Measurements from ENCODE around the gene TRPC3. TPM values are rescaled to one million over a fixed set of nuclear protein-coding genes. Genes with fewer than 3 reads are reported as not detected.

TRPC3 gene
- polyA plus RNA-seq, 2 donors: 0.04 to 0.05 TPM

DNA sequence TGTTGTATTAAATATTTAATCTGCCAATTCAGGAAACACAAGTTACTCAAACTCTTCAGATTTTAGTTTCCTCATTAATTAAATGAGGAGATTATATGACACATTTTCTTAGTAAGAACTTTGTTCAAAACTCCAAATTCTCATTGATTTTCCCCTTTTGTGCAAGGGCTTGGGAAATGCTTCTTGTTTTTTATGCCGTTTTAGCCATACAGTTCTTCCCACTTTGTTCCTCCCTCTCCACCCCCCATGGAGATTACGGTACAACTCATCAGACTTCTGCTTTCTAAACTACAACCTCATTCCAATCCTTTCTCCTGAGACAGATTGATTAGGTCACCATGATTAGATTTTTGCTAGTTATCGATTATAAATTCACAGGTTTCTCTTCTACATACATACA, 70.7 kb downstream of the TRPC3 start:
- H3K27me3 ChIP-seq (ENCODE audit: control insufficient read depth in 1 of 2, insufficient read depth in 2 of 2, low read length in 2 of 2): no peaks in the 10 kb centered on the region
- no peaks in the 10 kb centered on the region for H3K36me3 ChIP-seq (ENCODE audit: control insufficient read depth in 2 of 2, insufficient read depth in 2 of 2, low read length in 1 of 2)
- no peaks in the 10 kb centered on the region for H3K4me1 ChIP-seq (ENCODE audit: control insufficient read depth in 2 of 2, insufficient read depth in 2 of 2, low read length in 1 of 2)
- WGBS, 2 donors: 73 to 83% methylated on average over 3 of the region's 3 CpGs
- no peak overlapping the region for H3K27ac ChIP-seq (ENCODE audit: low read depth in 2 of 2, low read length in 1 of 2)
- H3K4me3 ChIP-seq (ENCODE audit: low read depth in 1 of 2, low read length in 2 of 2): no peak overlapping the region
- H3K9me3 ChIP-seq (ENCODE audit: control insufficient read depth in 2 of 2, insufficient read depth in 1 of 2, low read depth in 1 of 2, low read length in 1 of 2): no peaks in the 10 kb centered on the region

GRCh38 chr4:121879135-121879534, 72.7 kb downstream of the TRPC3 start:
- no peaks in the 10 kb centered on the region for H3K27me3 ChIP-seq (ENCODE audit: control insufficient read depth in 1 of 2, insufficient read depth in 2 of 2, low read length in 2 of 2)
- no peaks in the 10 kb centered on the region for H3K36me3 ChIP-seq (ENCODE audit: control insufficient read depth in 2 of 2, insufficient read depth in 2 of 2, low read length in 1 of 2)
- no peak overlapping the region for H3K4me3 ChIP-seq (ENCODE audit: low read depth in 1 of 2, low read length in 2 of 2)
- H3K4me1 ChIP-seq (ENCODE audit: control insufficient read depth in 2 of 2, insufficient read depth in 2 of 2, low read length in 1 of 2): no peaks in the 10 kb centered on the region
- no peak overlapping the region for H3K27ac ChIP-seq (ENCODE audit: low read depth in 2 of 2, low read length in 1 of 2)
- no peaks in the 10 kb centered on the region for H3K9me3 ChIP-seq (ENCODE audit: control insufficient read depth in 2 of 2, insufficient read depth in 1 of 2, low read depth in 1 of 2, low read length in 1 of 2)

GRCh38 chr4:121877041-121877773, 74.7 kb downstream of the TRPC3 start:
- Histone ChIP-seq H3K36me3 (ENCODE audit: control insufficient read depth in 2 of 2, insufficient read depth in 2 of 2, low read length in 1 of 2) (no peaks in the 10 kb centered on the region), H3K27ac (ENCODE audit: low read depth in 2 of 2, low read length in 1 of 2) (no peak overlapping the region), H3K4me1 (ENCODE audit: control insufficient read depth in 2 of 2, insufficient read depth in 2 of 2, low read length in 1 of 2) (no peaks in the 10 kb centered on the region), H3K27me3 (ENCODE audit: control insufficient read depth in 1 of 2, insufficient read depth in 2 of 2, low read length in 2 of 2) (no peaks in the 10 kb centered on the region), H3K9me3 (ENCODE audit: control insufficient read depth in 2 of 2, insufficient read depth in 1 of 2, low read depth in 1 of 2, low read length in 1 of 2) (no peaks in the 10 kb centered on the region), H3K4me3 (ENCODE audit: low read depth in 1 of 2, low read length in 2 of 2) (no peak overlapping the region)
- WGBS, 2 donors: 61 to 67% methylated on average over 4 of the region's 4 CpGs

GRCh38 chr4:121876070-121876469, 75.8 kb downstream of the TRPC3 start:
- Histone ChIP-seq H3K4me3 (ENCODE audit: low read depth in 1 of 2, low read length in 2 of 2) (no peak overlapping the region), H3K27ac (ENCODE audit: low read depth in 2 of 2, low read length in 1 of 2) (no peak overlapping the region), H3K27me3 (ENCODE audit: control insufficient read depth in 1 of 2, insufficient read depth in 2 of 2, low read length in 2 of 2) (no peaks in the 10 kb centered on the region), H3K4me1 (ENCODE audit: control insufficient read depth in 2 of 2, insufficient read depth in 2 of 2, low read length in 1 of 2) (no peaks in the 10 kb centered on the region), H3K36me3 (ENCODE audit: control insufficient read depth in 2 of 2, insufficient read depth in 2 of 2, low read length in 1 of 2) (no peaks in the 10 kb centered on the region), H3K9me3 (ENCODE audit: control insufficient read depth in 2 of 2, insufficient read depth in 1 of 2, low read depth in 1 of 2, low read length in 1 of 2) (no peaks in the 10 kb centered on the region)
- WGBS, 2 donors: 92 to 97% methylated on average over 6 of the region's 6 CpGs

GRCh38 chr4:121875652-121876051, 76.2 kb downstream of the TRPC3 start:
- H3K4me3 ChIP-seq (ENCODE audit: low read depth in 1 of 2, low read length in 2 of 2): no peak overlapping the region
- H3K27ac ChIP-seq (ENCODE audit: low read depth in 2 of 2, low read length in 1 of 2): no peak overlapping the region
- no peaks in the 10 kb centered on the region for H3K9me3 ChIP-seq (ENCODE audit: control insufficient read depth in 2 of 2, insufficient read depth in 1 of 2, low read depth in 1 of 2, low read length in 1 of 2)
- H3K27me3 ChIP-seq (ENCODE audit: control insufficient read depth in 1 of 2, insufficient read depth in 2 of 2, low read length in 2 of 2): no peaks in the 10 kb centered on the region
- no peaks in the 10 kb centered on the region for H3K36me3 ChIP-seq (ENCODE audit: control insufficient read depth in 2 of 2, insufficient read depth in 2 of 2, low read length in 1 of 2)
- WGBS, 2 donors: 62 to 89% methylated on average over 2 of the region's 2 CpGs
- H3K4me1 ChIP-seq (ENCODE audit: control insufficient read depth in 2 of 2, insufficient read depth in 2 of 2, low read length in 1 of 2): no peaks in the 10 kb centered on the region

DNA sequence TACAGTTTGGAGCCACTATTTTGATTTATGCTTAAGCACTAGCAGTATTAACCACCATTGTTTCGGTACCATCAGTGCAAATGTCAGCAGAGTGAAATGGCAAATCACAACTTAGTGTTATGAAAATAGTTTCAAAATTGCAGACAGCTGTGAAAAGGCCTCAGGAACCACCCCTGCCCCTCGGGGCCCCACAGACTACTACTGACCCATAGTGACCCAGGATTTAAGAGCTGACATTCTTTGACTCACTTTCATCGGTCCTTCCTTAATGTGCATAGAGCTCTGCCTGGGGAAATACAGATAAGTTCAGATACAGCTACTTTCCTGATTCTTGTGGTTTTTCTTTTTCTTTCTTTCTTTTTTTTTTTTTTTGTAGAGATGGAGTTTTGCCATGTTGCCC, 78.3 kb downstream of the TRPC3 start:
- Histone ChIP-seq H3K27ac (ENCODE audit: low read depth in 2 of 2, low read length in 1 of 2) (no peak overlapping the region), H3K4me3 (ENCODE audit: low read depth in 1 of 2, low read length in 2 of 2) (no peak overlapping the region), H3K4me1 (ENCODE audit: control insufficient read depth in 2 of 2, insufficient read depth in 2 of 2, low read length in 1 of 2) (peaks cover 2 to 4% of the 10 kb centered on the region in 2 donors), H3K9me3 (ENCODE audit: control insufficient read depth in 2 of 2, insufficient read depth in 1 of 2, low read depth in 1 of 2, low read length in 1 of 2) (no peaks in the 10 kb centered on the region), H3K27me3 (ENCODE audit: control insufficient read depth in 1 of 2, insufficient read depth in 2 of 2, low read length in 2 of 2) (no peaks in the 10 kb centered on the region), H3K36me3 (ENCODE audit: control insufficient read depth in 2 of 2, insufficient read depth in 2 of 2, low read length in 1 of 2) (no peaks in the 10 kb centered on the region)
- 48 to 53% methylated on average over 3 of the region's 3 CpGs for WGBS, 2 donors

DNA sequence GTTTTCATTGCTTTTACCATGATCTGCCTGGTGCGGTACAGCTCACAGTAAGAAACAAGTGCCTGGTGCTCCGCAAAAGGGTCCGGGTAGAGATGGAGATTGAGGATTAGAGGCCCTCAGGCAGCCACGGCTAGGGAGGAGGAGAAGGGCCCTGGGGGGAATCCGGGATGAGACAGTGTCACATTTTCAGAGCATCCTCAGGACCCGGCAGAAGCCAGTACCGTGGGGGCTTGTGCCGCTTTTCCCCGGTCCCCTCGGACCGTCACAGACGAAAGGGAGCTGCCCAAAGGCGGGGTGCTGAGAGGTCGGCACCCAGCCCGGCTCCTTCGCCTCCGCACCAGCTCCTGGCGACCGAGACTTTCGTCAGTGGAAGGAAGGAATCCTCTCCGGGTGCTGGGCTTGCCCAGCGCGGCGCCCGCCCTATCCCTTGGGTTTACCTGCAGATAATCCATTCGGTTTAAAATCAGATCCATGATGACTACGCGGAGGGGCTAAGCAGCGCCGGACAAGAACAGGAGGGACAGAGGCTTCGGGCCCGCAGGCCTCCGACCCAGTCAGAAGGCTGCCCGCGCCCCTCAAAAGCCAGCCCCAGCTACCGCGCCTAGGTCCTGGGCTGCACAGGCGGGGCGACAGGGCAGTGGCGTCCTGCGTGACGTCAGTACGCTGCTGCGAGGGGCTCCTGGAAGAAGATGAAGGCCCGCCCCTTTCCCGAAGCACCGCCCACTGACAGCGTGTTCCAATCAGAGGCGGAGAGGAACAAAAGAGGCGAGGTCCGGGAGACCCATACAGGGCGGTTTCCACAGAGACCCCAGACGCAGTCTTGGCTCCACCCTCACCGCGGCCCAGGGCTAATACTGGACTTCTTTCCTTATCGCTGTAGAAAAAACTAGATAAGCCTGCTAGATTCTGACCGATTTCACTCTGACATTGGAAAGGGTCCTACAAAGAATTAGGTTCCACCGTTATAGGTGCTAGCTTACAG, 81.7 kb downstream of the TRPC3 start, which contains the start of gene BBS7:
Gene BBS7, minus strand, starts transcription at position 634 of the 982 bp plus-strand sequence. Its CDS starts 161 bp downstream, at position 473.
- WGBS, 2 donors: 0 to 1% methylated on average over 58 of the region's 58 CpGs
- H3K27ac ChIP-seq (ENCODE audit: low read depth in 2 of 2, low read length in 1 of 2): peak within 1 kb of the TSS; percentile 79 to 90

DNA sequence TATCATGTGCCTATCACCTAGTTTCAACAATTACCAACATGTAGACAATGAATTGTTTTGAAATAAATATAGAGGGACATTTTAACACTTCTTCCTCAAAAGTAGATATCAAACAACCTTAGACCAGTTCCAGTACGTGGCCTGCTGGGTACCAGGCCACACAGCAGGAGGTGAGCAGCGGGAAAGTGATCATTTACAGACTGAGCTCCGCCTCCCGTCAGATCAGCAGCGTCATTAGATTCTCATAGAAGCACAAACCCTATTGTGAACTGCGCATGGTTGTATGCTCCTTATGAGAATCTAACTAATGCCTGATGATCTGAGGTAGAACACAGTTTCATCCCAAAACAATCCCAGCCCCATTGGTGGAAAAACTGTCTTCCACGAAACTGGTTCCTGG, 88.1 kb downstream of the TRPC3 start:
- Histone ChIP-seq H3K4me1 (ENCODE audit: control insufficient read depth in 2 of 2, insufficient read depth in 2 of 2, low read length in 1 of 2) (no peaks in the 10 kb centered on the region), H3K4me3 (ENCODE audit: low read depth in 1 of 2, low read length in 2 of 2) (no peak overlapping the region), H3K27me3 (ENCODE audit: control insufficient read depth in 1 of 2, insufficient read depth in 2 of 2, low read length in 2 of 2) (no peaks in the 10 kb centered on the region), H3K27ac (ENCODE audit: low read depth in 2 of 2, low read length in 1 of 2) (no peak overlapping the region), H3K9me3 (ENCODE audit: control insufficient read depth in 2 of 2, insufficient read depth in 1 of 2, low read depth in 1 of 2, low read length in 1 of 2) (no peaks in the 10 kb centered on the region), H3K36me3 (ENCODE audit: control insufficient read depth in 2 of 2, insufficient read depth in 2 of 2, low read length in 1 of 2) (peaks cover 0 to 3% of the 10 kb centered on the region in 2 donors)
- WGBS, 2 donors: 87 to 89% methylated on average over 7 of the region's 7 CpGs

More for the DNA sequence above, 81.7 kb downstream of the TRPC3 start, which contains the start of gene BBS7:
- H3K4me1 ChIP-seq (ENCODE audit: control insufficient read depth in 2 of 2, insufficient read depth in 2 of 2, low read length in 1 of 2): peaks cover 2 to 4% of the 10 kb centered on the region in 2 donors
- H3K9me3 ChIP-seq (ENCODE audit: control insufficient read depth in 2 of 2, insufficient read depth in 1 of 2, low read depth in 1 of 2, low read length in 1 of 2): no peaks in the 10 kb centered on the region
- H3K4me3 ChIP-seq (ENCODE audit: low read depth in 1 of 2, low read length in 2 of 2): peak within 1 kb of the TSS; percentile 85 to 90
- no peaks in the 10 kb centered on the region for H3K27me3 ChIP-seq (ENCODE audit: control insufficient read depth in 1 of 2, insufficient read depth in 2 of 2, low read length in 2 of 2)
- no peaks in the 10 kb centered on the region for H3K36me3 ChIP-seq (ENCODE audit: control insufficient read depth in 2 of 2, insufficient read depth in 2 of 2, low read length in 1 of 2)

GRCh38 chr4:121861426-121861825, 90.4 kb downstream of the TRPC3 start:
- H3K4me3 ChIP-seq (ENCODE audit: low read depth in 1 of 2, low read length in 2 of 2): no peak overlapping the region
- H3K27ac ChIP-seq (ENCODE audit: low read depth in 2 of 2, low read length in 1 of 2): no peak overlapping the region
- no peaks in the 10 kb centered on the region for H3K27me3 ChIP-seq (ENCODE audit: control insufficient read depth in 1 of 2, insufficient read depth in 2 of 2, low read length in 2 of 2)
- H3K4me1 ChIP-seq (ENCODE audit: control insufficient read depth in 2 of 2, insufficient read depth in 2 of 2, low read length in 1 of 2): no peaks in the 10 kb centered on the region
- H3K9me3 ChIP-seq (ENCODE audit: control insufficient read depth in 2 of 2, insufficient read depth in 1 of 2, low read depth in 1 of 2, low read length in 1 of 2): no peaks in the 10 kb centered on the region
- peaks cover 0 to 3% of the 10 kb centered on the region in 2 donors for H3K36me3 ChIP-seq (ENCODE audit: control insufficient read depth in 2 of 2, insufficient read depth in 2 of 2, low read length in 1 of 2)
- WGBS, 2 donors: 91 to 95% methylated on average over 2 of the region's 2 CpGs

All from esophagus (tissue), 2 donors.